H1 (cell line): ENCODE measurements around the gene CCDC171. TPM values are rescaled to one million over a fixed set of nuclear protein-coding genes. Genes with fewer than 3 reads are reported as not detected.

Experiments
- CTCF ChIA-PET: fragments of 300-600 bp; sonication (Branson Sonifier 250); formaldehyde crosslinking; loops from one replicate; lab custom pipeline; 2021; ENCODE audit not compliant: partially characterized antibody; lab: Charles Lee
- POLR2A ChIA-PET: fragments of 300-600 bp; sonication (Branson Sonifier 250); formaldehyde crosslinking; loops from one replicate; lab custom pipeline; 2021; ENCODE audit warnings: inconsistent platforms; ENCODE audit not compliant: partially characterized antibody; lab: Charles Lee
- DNase-seq, 2 experiments: peaks; one replicate each; pipeline versions ENCODE4 v3.0.0 to v3.0.0-alpha.2; 2010 to 2022; ENCODE audit warnings: low spot score in 2 of 2, low read depth in 1 of 2, mixed read lengths in 1 of 2
- FAIRE-seq: peaks from 2 replicates; lab custom pipeline; 2011; peaks lifted over from hg19 to GRCh38; lab: Jason Lieb, UNC
- H2AFZ ChIP-seq: 2 replicates; pipeline ENCODE4 v1.8.1; 2012; ENCODE audit warnings: low read length, inconsistent platforms
- H2AK5ac ChIP-seq: 2 replicates; pipeline ENCODE4 v1.6.1; 2013; ENCODE audit warnings: low read depth, low read length
- H2BK120ac ChIP-seq: replicated peaks from 2 replicates; pipeline ENCODE3; 2013; ENCODE audit warnings: low read depth, low read length, inconsistent platforms
- H2BK12ac ChIP-seq: 2 replicates; pipeline ENCODE4 v1.6.1; 2013; ENCODE audit warnings: low read depth, low read length
- H2BK15ac ChIP-seq: 2 replicates; pipeline ENCODE4 v1.6.1; 2013; ENCODE audit warnings: low read length
- H2BK20ac ChIP-seq: 2 replicates; pipeline ENCODE4 v1.6.1; 2013; ENCODE audit warnings: low read length
- H2BK5ac ChIP-seq: 2 replicates; pipeline ENCODE4 v1.6.1; 2013; ENCODE audit warnings: low read depth, low read length
- H3K14ac ChIP-seq: 2 replicates; pipeline ENCODE4 v1.6.1; 2013; ENCODE audit warnings: inconsistent platforms; ENCODE audit not compliant: insufficient read length
- H3K18ac ChIP-seq: 2 replicates; pipeline ENCODE4 v1.6.1; 2013; ENCODE audit warnings: low read length; ENCODE audit errors: extremely low read depth
- H3K23ac ChIP-seq: 2 replicates; pipeline ENCODE4 v1.6.1; 2013; ENCODE audit warnings: inconsistent platforms; ENCODE audit not compliant: insufficient read length
- H3K23me2 ChIP-seq: 2 replicates; pipeline ENCODE4 v1.6.1; 2013; ENCODE audit warnings: low read depth, low read length
- H3K27ac ChIP-seq: 2 replicates; pipeline ENCODE4 v1.6.1; 2011; ENCODE audit warnings: low read depth, low read length, inconsistent platforms
- H3K27me3 ChIP-seq, 4 experiments: replicated peaks in 1 of 4; 1 replicate in 1 of 4; 2 replicates in 3 of 4; pipeline versions ENCODE4 v1.6.1 to v1.8.1; 2011 to 2013; ENCODE audit warnings: low read length in 3 of 4, mild to moderate bottlenecking in 3 of 4, inconsistent platforms in 2 of 4, mixed read lengths in 2 of 4, moderate library complexity in 1 of 4; ENCODE audit not compliant: control insufficient read depth in 3 of 4, insufficient read depth in 3 of 4; ENCODE audit errors: extremely low read depth in 1 of 4
- H3K36me3 ChIP-seq, 4 experiments: 2 replicates each; pipeline versions ENCODE4 v1.6.1 to v1.8.1; 2011 to 2013; ENCODE audit warnings: mild to moderate bottlenecking in 4 of 4, low read length in 3 of 4, moderate library complexity in 2 of 4, control low read depth in 1 of 4, inconsistent platforms in 1 of 4; ENCODE audit not compliant: insufficient read depth in 4 of 4, control insufficient read depth in 2 of 4
- H3K4ac ChIP-seq: replicated peaks from 2 replicates; pipeline ENCODE3; 2013; ENCODE audit warnings: low read length, low read depth, mixed read lengths, inconsistent platforms; ENCODE audit not compliant: insufficient read length
- H3K4me1 ChIP-seq, 4 experiments: replicated peaks in 1 of 4; 1 replicate in 1 of 4; 2 replicates in 3 of 4; pipeline versions ENCODE4 v1.6.1 to v1.8.1; 2011 to 2013; ENCODE audit warnings: low read length in 3 of 4, inconsistent platforms in 2 of 4, mixed read lengths in 1 of 4; ENCODE audit not compliant: insufficient read depth in 4 of 4, control insufficient read depth in 3 of 4
- H3K4me2 ChIP-seq, 2 experiments: 2 replicates each; pipeline versions ENCODE4 v1.6.1 to v1.8.1; 2011 to 2013; ENCODE audit warnings: low read depth in 2 of 2, low read length in 2 of 2, control low read depth in 1 of 2, inconsistent platforms in 1 of 2, mild to moderate bottlenecking in 1 of 2; ENCODE audit not compliant: insufficient read depth in 1 of 2
- H3K4me3 ChIP-seq, 4 experiments: fragments of 200-600, 300-600 bp in 1 of 4; sonication (generic), shearing (Covaris generic), sonication (Bioruptor Twin) in 1 of 4; 2 replicates each; pipeline versions ENCODE4 v1.5.1 to v1.8.1; 2011 to 2016; ENCODE audit warnings: low read length in 4 of 4, low read depth in 3 of 4, control low read depth in 2 of 4, inconsistent platforms in 2 of 4, mild to moderate bottlenecking in 2 of 4, mixed read lengths in 1 of 4, moderate library complexity in 1 of 4; ENCODE audit not compliant: insufficient read depth in 2 of 4; ENCODE audit errors: extremely low read depth in 1 of 4
- H3K56ac ChIP-seq: replicated peaks from 2 replicates; pipeline ENCODE3; 2013; ENCODE audit warnings: low read depth, mild to moderate bottlenecking, mixed read lengths, low read length, inconsistent platforms; ENCODE audit not compliant: insufficient read length
- H3K79me1 ChIP-seq: 2 replicates; pipeline ENCODE4 v1.6.1; 2013; ENCODE audit warnings: low read depth, low read length, control low read depth
- H3K79me2 ChIP-seq, 2 experiments: 2 replicates each; pipeline versions ENCODE4 v1.6.1 to v1.8.1; 2012 to 2013; ENCODE audit warnings: low read length in 2 of 2, mild to moderate bottlenecking in 2 of 2, inconsistent platforms in 1 of 2; ENCODE audit not compliant: insufficient read depth in 2 of 2, control insufficient read depth in 1 of 2
- H3K9ac ChIP-seq, 4 experiments: replicated peaks in 1 of 4; 1 replicate in 1 of 4; 2 replicates in 3 of 4; pipeline versions ENCODE4 v1.6.1 to v1.8.1; 2011 to 2013; ENCODE audit warnings: low read depth in 3 of 4, low read length in 3 of 4, control low read depth in 2 of 4, mild to moderate bottlenecking in 2 of 4, moderate library complexity in 2 of 4, inconsistent platforms in 1 of 4; ENCODE audit errors: extremely low read depth in 1 of 4
- H3K9me3 ChIP-seq, 2 experiments: 2 replicates each; pipeline versions ENCODE4 v1.6.1 to v1.8.1; 2012 to 2013; ENCODE audit warnings: mild to moderate bottlenecking in 2 of 2, moderate library complexity in 2 of 2, control low read depth in 1 of 2, inconsistent platforms in 1 of 2, low read depth in 1 of 2, low read length in 1 of 2, mixed read lengths in 1 of 2; ENCODE audit not compliant: insufficient read depth in 2 of 2
- H4K20me1 ChIP-seq, 2 experiments: replicated peaks in 1 of 2; 2 replicates each; pipeline versions ENCODE3 to v1.8.1; 2011 to 2013; ENCODE audit warnings: inconsistent platforms in 2 of 2, low read length in 2 of 2, mild to moderate bottlenecking in 1 of 2; ENCODE audit not compliant: insufficient read depth in 2 of 2, control insufficient read depth in 1 of 2
- H4K5ac ChIP-seq: 2 replicates; pipeline ENCODE4 v1.6.1; 2013; ENCODE audit warnings: low read length, low read depth, mixed read lengths, inconsistent platforms; ENCODE audit not compliant: insufficient read length
- H4K8ac ChIP-seq: 2 replicates; pipeline ENCODE4 v1.8.0; 2013; ENCODE audit warnings: mild to moderate bottlenecking, moderate library complexity, low read length, inconsistent platforms; ENCODE audit not compliant: insufficient read depth; ENCODE audit errors: extremely low read depth
- H4K91ac ChIP-seq: replicated peaks from 2 replicates; pipeline ENCODE3; 2013; ENCODE audit warnings: low read length, mixed read lengths, inconsistent platforms; ENCODE audit not compliant: insufficient read length
- BCL11A ChIP-seq, 2 experiments: IDR thresholded peaks; one replicate each; pipeline ENCODE4 v1.6.1; 2011; ENCODE audit warnings: low read depth in 2 of 2, low read length in 2 of 2, mild to moderate bottlenecking in 2 of 2
- EP300 ChIP-seq, 2 experiments: IDR thresholded peaks; 1 replicate in 1 of 2; 2 replicates in 1 of 2; pipeline ENCODE4 v1.6.1; 2011 to 2012; ENCODE audit warnings: low read depth in 2 of 2, low read length in 2 of 2, mild to moderate bottlenecking in 2 of 2, borderline replicate concordance in 1 of 2, inconsistent platforms in 1 of 2, moderate library complexity in 1 of 2
- FOSL1 ChIP-seq: IDR thresholded peaks from 2 replicates; pipeline ENCODE4 v1.6.1; 2011; ENCODE audit warnings: mild to moderate bottlenecking, low read depth, low read length, moderate library complexity; ENCODE audit not compliant: insufficient read depth
- POLR2AphosphoS5 ChIP-seq: IDR thresholded peaks from 2 replicates; pipeline ENCODE4 v1.6.1; 2011; ENCODE audit warnings: low read depth, low read length
- RAD21 ChIP-seq, 2 experiments: IDR thresholded peaks in 1 of 2; conservative IDR thresholded peaks in 1 of 2; 2 replicates each; pipeline ENCODE4 v1.6.1; 2011; ENCODE audit warnings: low read depth in 2 of 2, low read length in 2 of 2, improper control_type of control experiment in 1 of 2, inconsistent platforms in 1 of 2, mild to moderate bottlenecking in 1 of 2, moderate library complexity in 1 of 2
- RBBP5 ChIP-seq: IDR thresholded peaks from 2 replicates; pipeline ENCODE4 v1.7.1; 2012; ENCODE audit warnings: low read depth, mild to moderate bottlenecking, inconsistent platforms, low read length, moderate library complexity, borderline replicate concordance
- SAP30 ChIP-seq: fragments of 300-600 bp; sonication (generic); IDR thresholded peaks from 2 replicates; pipeline ENCODE4 v1.7.1; 2012; ENCODE audit warnings: low read length, moderate library complexity, mild to moderate bottlenecking, inconsistent platforms; ENCODE audit not compliant: insufficient read depth, insufficient replicate concordance
- SIX5 ChIP-seq: IDR thresholded peaks from 2 replicates; pipeline ENCODE4 v1.6.1; 2011; ENCODE audit warnings: mild to moderate bottlenecking, low read depth, low read length
- SRF ChIP-seq: IDR thresholded peaks from 2 replicates; pipeline ENCODE4 v1.6.1; 2011; ENCODE audit warnings: mild to moderate bottlenecking, low read depth, low read length, moderate library complexity
- SUZ12 ChIP-seq: fragments of 200-600 bp; sonication (generic); IDR thresholded peaks from 2 replicates; pipeline ENCODE4 v1.6.1; 2012; ENCODE audit warnings: mild to moderate bottlenecking, inconsistent platforms, low read length, moderate library complexity, mixed read lengths
- TAF7 ChIP-seq: optimal IDR thresholded peaks from 2 replicates; pipeline ENCODE3; 2011; ENCODE audit warnings: low read depth, mild to moderate bottlenecking, inconsistent platforms, low read length, moderate library complexity, borderline replicate concordance
- WGBS, 2 experiments: shearing (Covaris generic) in 1 of 2; methylation state at CpG; one replicate each; pipeline versions ENCODE4 v1.1.6 to v1.1.7; 2013 to 2015; ENCODE audit warnings: low lambda C conversion rate in 2 of 2, mixed read lengths in 2 of 2, inconsistent platforms in 1 of 2, low coverage in 1 of 2, missing lambda C conversion rate in 1 of 2; ENCODE audit not compliant: insufficient replicate concordance in 2 of 2, insufficient coverage in 1 of 2, insufficient read length in 1 of 2; ENCODE audit errors: extremely low coverage in 1 of 2, missing lambda C conversion rate in 1 of 2; 5-methylcytosine and 5-hydroxymethylcytosine counted together
- polyA plus RNA-seq, 7 experiments: library from polyadenylated mRNA; depleted of rRNA in 3 of 7; stranded (reverse) in 5 of 7; unstranded in 2 of 7; fragments of >200 nt in 5 of 7; fragments of 200-250 nt in 2 of 7; gene quantifications; 1 replicate in 5 of 7; 2 replicates in 1 of 7; 4 replicates in 1 of 7; pipeline versions ENCODE4 v1.2.1 to v1.2.3, GENCODE V29; 2011 to 2013; ENCODE audit warnings: missing spikeins in 2 of 7, mixed read lengths in 2 of 7
- total RNA-seq: library from RNA; stranded (reverse); fragmentation: NEBNext Ultra II Directional; extraction: Animal tissue kit (Norgen Biotek cat#: 25700); gene quantifications from 2 replicates; pipeline ENCODE4 v1.2.1, GENCODE V29; 2021
- TF ChIP-seq, protein P1 (sequence below): IDR thresholded peaks from 2 replicates; pipeline ENCODE4 v1.6.1; 2011; ENCODE audit warnings: low read depth, mild to moderate bottlenecking, low read length; ENCODE audit not compliant: insufficient read depth

The CCDC171 gene
- total and polyA plus RNA-seq, 2 of the 8 experiments (the other 6 are each of a cell fraction or from before 2014, with no cell fraction given): 0.83 to 2.3 TPM

DNA sequence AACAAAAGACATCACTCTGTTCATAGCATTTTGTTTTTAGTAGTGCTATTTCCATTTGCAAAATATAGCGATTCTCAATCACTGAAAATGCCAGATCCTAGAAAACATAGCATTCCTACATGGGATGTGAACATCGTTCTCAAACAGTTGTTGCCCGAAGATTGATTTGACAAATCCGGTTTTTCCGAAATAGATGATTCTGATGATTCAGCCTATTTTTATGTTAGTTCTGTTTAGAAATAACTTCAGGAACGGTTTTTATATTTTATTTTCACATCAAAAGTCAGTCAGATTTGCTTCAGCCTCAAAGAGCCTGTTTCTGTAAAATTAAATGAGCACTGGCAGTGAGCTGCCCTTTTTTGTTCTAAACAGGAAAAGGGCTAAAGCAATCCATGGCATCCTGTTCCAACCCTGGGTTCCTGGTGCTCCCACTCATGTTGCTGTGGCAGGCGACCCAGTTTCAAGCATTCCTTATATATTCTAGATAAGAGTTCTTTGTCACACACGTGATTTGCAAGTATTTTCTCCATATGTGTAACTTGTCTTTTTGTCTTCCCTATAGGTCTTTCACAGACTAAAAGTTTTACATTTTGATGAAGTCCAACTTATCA is 27.9 kb upstream of the CCDC171 start:
- POLR2A ChIA-PET: interaction anchor here (1.1 to 3.4 kb wide), 5 partner anchors 10 to 23 kb away, joined by 3 to 10 read pairs (median 5); partner anchors contain the start of gene PSIP1
- Histone ChIP-seq H3K9me3 (no peaks in the 10 kb centered on the region), H3K9ac (no peak overlapping the region), H3K79me1 (no peaks in the 10 kb centered on the region), H3K18ac (no peak overlapping the region), H4K91ac (no peak overlapping the region), H4K20me1 (no peaks in the 10 kb centered on the region), H3K27me3 (no peaks in the 10 kb centered on the region), H2AK5ac (no peak overlapping the region), H3K14ac (no peak overlapping the region), H3K4me3 (no peak overlapping the region), H4K5ac (no peak overlapping the region), H2BK15ac (no peak overlapping the region), H4K8ac (no peak overlapping the region), H3K23ac (no peak overlapping the region), H2AFZ (no peak overlapping the region), H3K4me1 (no peaks in the 10 kb centered on the region; a peak in 1 of 7 replicates), H3K56ac (no peak overlapping the region), H3K4ac (no peak overlapping the region), H2BK20ac (no peak overlapping the region), H3K4me2 (no peak overlapping the region), H2BK5ac (no peak overlapping the region), H2BK120ac (no peak overlapping the region), H3K36me3 (no peaks in the 10 kb centered on the region), H3K79me2 (no peaks in the 10 kb centered on the region), H3K23me2 (no peaks in the 10 kb centered on the region), H3K27ac (no peak overlapping the region), H2BK12ac (no peak overlapping the region)
- WGBS, 2 experiments: 79% methylated on average over 8 of the region's 8 CpGs; no CpG with 5 or more reads in 1 of the 2 experiments
- CTCF ChIA-PET: interaction anchor here (0.6 to 1.3 kb wide), 2 partner anchors 9 to 15 kb away, joined by 3 read pairs; no protein-coding TSS in a partner anchor
- DNase-seq (no peak), FAIRE-seq (no peak)
- TF ChIP-seq RBBP5: no peak
- no peak for TF ChIP-seq SAP30
- no peak for TF ChIP-seq EP300 (IDR thresholded peaks at IDR 0.05; ENCODE audit: borderline replicate concordance in 1 of 2, low read depth in 2 of 2, low read length in 2 of 2)
- TF ChIP-seq SUZ12: no peak
- no peak for TF ChIP-seq RAD21 (IDR thresholded peaks at IDR 0.05 in 1 of 2, conservative IDR thresholded peaks at IDR 0.05 in 1 of 2; ENCODE audit: low read depth in 2 of 2, low read length in 2 of 2)
- TF ChIP-seq POLR2AphosphoS5: no peak
- no peak for TF ChIP-seq SRF
- no peak for TF ChIP-seq TAF7
- no peak for TF ChIP-seq BCL11A (IDR thresholded peaks at IDR 0.05; ENCODE audit: low read depth in 2 of 2, low read length in 2 of 2)
- no peak for TF ChIP-seq SIX5
- TF ChIP-seq, protein P1, sequence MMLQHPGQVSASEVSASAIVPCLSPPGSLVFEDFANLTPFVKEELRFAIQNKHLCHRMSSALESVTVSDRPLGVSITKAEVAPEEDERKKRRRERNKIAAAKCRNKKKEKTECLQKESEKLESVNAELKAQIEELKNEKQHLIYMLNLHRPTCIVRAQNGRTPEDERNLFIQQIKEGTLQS: no peak
- TF ChIP-seq FOSL1: no peak
